ENCODE measurements around the gene TENM4.
"Not testable (repeated sequence)": the region's sequence is repeated elsewhere in the genome, so short reads cannot be mapped to it uniquely, and the experiment has no call there.

The TENM4 gene

GRCh38 chr11:79021601-79022000, 419.2 kb downstream of the TENM4 start:
- no peak for DNase-seq (ENCODE audit: low spot score)

DNA sequence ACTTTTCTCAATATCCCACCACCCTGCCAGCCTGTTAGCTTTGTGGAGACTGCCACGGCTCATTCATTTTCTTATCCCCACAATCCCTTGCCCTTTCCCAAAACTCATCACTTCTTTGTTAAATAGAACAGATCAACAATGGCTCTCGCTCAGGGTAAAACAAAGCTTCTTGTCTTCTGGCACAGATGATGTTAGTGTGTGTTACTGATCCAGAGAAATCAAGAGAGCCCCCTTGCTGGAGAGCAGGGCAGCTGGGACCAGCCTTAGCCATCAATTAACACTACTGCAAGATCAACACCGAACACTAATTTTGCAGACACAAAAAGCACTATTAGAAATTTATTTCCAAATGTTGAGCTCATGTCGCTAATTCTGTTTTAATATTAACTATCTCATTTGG, 420.9 kb downstream of the TENM4 start:
- DNase-seq (ENCODE audit: low spot score): no peak

GRCh38 chr11:79019277-79019676, 421.6 kb downstream of the TENM4 start:
- DNase-seq (ENCODE audit: low spot score): no peak

DNA sequence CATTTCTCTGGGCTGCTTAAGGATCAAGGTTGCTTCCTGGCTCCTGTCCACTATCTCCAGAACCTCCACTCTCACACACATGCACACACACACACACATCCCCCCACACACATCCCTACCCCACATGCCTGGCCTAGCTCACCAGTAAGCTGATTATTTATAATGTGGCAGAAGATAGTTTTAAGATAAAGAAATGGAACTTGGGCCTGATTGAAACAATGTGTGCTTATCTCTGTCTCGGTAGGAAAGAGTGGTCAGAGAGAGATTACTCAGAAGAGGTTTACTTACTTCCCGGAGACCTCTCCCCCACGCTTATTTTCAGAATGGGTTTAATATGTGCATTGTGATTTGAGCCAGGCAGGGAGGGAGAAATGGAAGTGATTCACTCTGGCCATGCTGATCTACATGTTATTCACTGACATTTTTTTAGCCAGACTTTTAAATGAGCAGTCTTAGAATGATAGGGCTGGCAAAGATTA, 422.4 kb downstream of the TENM4 start:
- no peak for DNase-seq (ENCODE audit: low spot score)

- DNase-seq (ENCODE audit: low spot score): no peak
These were observed 423.0 kb downstream of the TENM4 start for GRCh38 chr11:79017811-79018210.

DNA sequence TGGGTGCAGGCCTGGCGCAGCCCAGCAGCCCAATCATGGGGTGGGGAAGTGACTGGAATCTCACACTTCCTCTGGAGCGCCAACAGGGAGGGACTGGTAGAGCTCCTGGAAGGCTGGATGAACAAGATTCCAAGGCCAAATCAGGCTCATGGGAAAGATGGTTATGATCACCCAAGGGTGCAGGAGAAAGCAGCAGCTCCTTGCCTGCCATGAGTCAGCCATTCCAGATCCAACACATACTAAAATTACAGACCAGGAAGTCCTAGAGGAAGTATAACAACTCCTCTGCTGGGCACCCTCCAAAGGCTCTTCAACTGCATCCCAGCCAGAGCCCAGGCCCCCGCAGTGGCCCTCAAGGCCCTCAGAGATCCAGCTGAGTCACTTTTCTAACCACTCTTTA, 427.3 kb downstream of the TENM4 start:
- no peak for DNase-seq (ENCODE audit: low spot score)

GRCh38 chr11:79011357-79011756, 429.5 kb downstream of the TENM4 start:
- DNase-seq (ENCODE audit: low spot score): no peak

DNA sequence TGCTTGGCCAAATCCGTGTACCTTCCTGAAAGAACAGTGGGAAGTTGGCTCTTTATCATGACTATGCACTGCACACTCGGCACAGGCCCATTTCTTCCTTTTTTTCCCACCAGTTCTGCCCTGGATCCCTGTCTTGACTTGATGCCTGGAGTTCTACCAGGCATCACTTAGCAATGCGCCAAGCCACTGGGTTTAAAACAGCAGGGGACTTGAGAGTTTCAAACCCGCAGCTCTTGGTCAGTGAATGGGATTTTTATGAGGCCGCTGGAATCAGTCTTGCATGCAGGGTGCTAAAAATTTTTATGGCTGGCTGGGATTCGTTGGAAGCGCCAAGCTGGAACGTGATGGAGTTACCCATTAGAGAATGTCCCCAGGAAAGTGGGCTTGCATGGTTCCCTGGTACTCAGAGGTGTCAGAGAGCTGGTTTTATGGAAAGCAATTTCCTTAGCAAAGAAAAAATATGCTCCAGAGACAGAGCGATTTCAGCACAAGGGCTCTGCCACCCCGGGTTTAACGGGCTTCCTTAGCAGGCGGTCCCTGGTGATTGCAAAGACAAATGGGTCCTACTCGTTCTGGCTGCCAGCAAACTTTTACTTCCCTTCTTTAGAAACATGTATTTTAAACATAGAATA, 432.9 kb downstream of the TENM4 start:
- peak; percentile 74 for DNase-seq (ENCODE audit: low spot score)

GRCh38 chr11:79006854-79007253, 434.0 kb downstream of the TENM4 start:
- peak; percentile 70 for DNase-seq (ENCODE audit: low spot score)

GRCh38 chr11:78996007-78996406, 444.8 kb downstream of the TENM4 start:
- no peak for DNase-seq (ENCODE audit: low spot score)

DNA sequence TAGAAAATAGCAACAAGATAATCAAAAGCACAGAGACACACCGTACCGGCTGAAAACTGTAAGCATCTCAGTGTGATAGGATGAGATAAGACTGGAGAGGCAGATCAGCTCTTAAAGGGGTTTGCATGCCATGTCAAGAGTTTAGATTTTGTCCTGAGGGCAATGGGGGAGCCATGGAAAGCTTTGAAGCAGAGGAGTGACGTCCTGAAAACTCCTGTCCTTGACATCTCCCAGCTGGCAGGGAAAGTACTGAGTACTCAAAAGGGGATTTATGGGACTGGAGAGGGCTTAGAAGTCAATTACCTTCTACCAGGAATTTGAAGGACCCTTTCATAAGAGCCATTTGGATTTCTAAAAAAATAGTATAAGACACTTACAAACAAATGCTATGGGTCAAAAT, 445.7 kb downstream of the TENM4 start:
- DNase-seq (ENCODE audit: low spot score): no peak

- DNase-seq (ENCODE audit: low spot score): no peak
These were observed 446.9 kb downstream of the TENM4 start for GRCh38 chr11:78993802-78994430.

DNA sequence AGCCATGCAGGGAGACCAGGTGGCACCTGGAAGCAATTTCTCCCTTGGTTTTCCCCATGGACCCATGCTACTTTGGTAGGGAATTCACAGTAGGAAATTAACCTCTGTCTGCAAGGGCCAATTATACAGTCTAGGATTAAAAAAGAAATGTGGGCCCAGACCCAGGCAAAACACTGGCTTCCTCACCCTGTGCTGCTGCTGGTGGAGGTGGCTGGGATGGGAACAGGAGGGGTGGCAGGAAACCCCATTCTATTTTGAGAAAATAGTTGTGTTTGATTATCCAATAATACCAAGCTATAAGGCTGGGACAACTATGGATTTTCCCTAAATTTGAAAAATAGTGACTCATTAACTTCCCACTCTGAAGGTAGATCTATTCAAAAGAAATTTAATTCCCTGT, 449.1 kb downstream of the TENM4 start:
- DNase-seq (ENCODE audit: low spot score): no peak

- no peak for DNase-seq (ENCODE audit: low spot score)
These were observed 450.6 kb downstream of the TENM4 start for GRCh38 chr11:78990261-78990660.

DNA sequence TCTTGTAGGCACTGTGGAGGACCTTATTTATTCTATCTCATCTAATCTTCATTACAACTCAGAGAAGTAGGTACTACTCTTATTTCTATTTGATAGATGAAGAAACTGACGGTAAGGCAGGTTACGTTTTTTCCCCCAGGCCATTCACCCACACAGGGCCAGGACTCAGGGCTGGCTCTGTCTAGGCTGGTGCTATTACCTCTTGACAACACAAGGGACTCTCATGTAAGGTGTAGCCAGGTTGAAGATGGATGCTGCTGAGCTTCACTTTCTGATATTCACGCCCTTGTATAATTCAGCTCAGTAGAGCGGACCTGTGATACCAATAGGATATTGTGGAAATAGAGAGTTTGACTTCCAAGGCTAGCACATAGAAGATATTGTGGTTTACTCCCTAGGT, 453.1 kb downstream of the TENM4 start:
- DNase-seq (ENCODE audit: low spot score): no peak

DNA sequence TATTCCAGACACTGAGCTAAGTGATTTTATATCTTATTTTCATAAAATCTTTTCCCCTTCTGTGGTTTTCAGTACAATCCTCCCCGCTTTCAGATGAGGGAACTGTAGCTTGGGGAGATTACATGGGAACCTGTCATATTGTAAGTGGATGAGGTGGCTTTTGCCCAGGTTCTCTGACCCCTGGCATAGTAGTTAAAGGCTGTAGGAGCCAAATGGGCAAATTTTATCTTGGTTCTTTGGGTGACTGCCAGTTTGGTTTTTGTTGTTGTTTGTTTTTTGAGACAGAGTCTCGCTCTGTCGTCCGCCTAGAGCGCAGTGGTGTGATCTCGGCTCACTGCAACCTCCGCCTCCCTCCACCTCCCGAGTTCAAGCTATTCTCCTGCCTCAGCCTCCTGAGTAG, 454.5 kb downstream of the TENM4 start:
- no peak for DNase-seq (ENCODE audit: low spot score)

DNA sequence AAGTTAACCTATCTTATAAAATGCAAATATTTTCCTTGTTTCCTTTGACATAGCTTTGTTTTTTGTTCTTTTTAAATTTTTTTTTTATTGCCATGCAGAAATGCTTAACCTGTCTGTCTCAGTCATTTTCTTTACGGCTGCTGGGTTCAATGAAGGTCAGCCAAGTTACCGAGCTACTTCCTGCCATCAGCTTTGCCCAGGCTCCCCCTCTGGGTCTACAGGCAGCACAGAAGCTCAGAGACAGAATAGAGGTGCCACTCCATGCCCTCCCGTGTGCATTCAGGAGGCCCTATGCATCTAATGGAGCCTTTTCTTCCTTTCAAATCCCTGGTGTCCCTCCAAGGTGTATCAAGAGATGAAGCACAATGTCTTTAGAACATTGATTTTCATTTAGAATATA, 455.2 kb downstream of the TENM4 start:
- no peak for DNase-seq (ENCODE audit: low spot score)

GRCh38 chr11:78982473-78982872, 458.4 kb downstream of the TENM4 start:
- DNase-seq (ENCODE audit: low spot score): no peak

DNA sequence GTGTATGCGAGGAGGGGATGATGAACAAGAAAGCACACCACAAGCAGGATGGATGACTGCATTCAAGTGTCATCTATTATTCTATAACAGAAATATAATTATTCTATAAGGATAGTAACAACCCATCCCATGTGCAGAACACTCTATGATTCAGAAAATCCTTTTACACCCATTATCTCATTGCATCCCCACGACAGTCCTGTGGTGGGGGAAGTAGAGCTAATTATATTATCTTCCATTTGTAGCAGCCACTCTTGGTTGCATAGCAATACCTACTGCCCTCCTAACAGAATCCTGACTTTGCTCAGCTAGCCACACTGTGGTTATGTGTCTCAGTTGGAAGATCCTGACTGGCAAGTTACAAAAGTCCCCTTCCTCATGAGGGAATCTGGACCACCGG, 459.7 kb downstream of the TENM4 start:
- no peak for DNase-seq (ENCODE audit: low spot score)

DNA sequence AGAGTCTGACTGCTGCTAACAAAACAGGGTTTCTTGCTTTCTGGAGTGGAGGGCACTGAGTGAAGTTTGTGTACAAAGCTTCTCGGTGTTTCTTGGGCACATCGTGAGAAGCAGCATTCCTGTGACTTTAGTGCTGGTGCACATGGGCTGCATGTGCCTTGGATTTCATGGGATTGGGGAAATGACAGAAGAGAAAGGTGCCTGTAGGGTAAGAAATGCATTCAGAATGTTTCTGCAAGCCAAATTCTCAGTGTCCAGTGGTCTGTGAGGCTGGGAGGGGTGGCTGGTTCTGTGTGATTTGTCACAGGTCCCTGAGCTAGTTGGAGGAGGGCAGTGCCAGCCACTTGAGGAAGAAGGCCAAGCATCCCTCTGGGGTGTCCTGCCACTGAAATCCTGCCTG, 462.0 kb downstream of the TENM4 start:
- no peak for DNase-seq (ENCODE audit: low spot score)

DNA sequence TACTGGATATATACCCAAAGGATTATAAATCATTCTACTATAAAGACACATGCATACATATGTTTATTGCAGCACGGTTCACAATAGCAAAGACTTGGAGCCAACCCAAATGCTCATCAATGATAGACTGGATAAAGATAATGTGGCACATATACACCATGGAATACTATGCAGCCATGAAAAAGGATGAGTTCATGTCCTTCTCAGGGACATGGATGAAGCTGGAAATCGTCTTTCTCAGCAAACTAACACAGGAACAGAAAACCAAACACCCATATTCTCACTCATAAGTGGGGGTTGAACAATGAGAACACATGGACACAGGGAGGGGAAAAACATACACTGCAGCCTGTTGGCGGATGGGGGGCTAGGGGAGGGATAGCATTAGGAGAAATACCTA, 463.0 kb downstream of the TENM4 start:
- not testable (repeated sequence) for DNase-seq (ENCODE audit: low spot score)

- DNase-seq (ENCODE audit: low spot score): no peak
These were observed 463.8 kb downstream of the TENM4 start for GRCh38 chr11:78977009-78977408.

GRCh38 chr11:78975081-78975480, 465.7 kb downstream of the TENM4 start:
- no peak for DNase-seq (ENCODE audit: low spot score)

DNA sequence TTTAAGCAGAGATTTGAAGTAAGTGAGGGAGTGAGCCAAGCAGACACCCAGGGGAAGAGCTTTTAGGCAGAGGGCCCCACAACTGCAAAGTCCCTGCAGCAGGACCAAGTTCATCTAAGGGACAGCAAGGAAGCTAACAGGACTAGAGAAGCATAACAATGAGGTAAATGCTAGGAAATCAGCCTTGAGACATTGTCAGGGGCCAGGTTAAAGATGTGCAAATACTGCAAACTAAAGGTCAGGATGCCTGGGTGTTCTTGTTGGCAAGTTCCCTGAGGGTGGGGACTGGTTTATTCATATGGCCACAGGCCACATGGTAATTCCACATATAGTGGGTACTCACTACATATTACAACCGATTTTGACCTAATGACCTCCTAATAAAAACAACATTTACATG, 467.0 kb downstream of the TENM4 start:
- DNase-seq (ENCODE audit: low spot score): no peak

All from cerebellar cortex (tissue), 1 donor.